Right forelimb (tissue), 1 donor: ENCODE measurements around the gene TNNT1.

Experiments used
- DNase-seq: peaks from one replicate; pipeline ENCODE4 v3.0.0-alpha.2; 2018

TNNT1 gene

GRCh38 chr19:55086730-55087541, 62.1 kb downstream of the TNNT1 start:
- peak; percentile 87 for DNase-seq

GRCh38 chr19:55085923-55086715, 62.9 kb downstream of the TNNT1 start:
- DNase-seq, result no peak

- DNase-seq, result no peak
Observed at GRCh38 chr19:55084416-55084815, 64.6 kb downstream of the TNNT1 start.

- no peak for DNase-seq
Observed at GRCh38 chr19:55083004-55083850, 65.8 kb downstream of the TNNT1 start.
